Activated CD4-positive, alpha-beta T cell treated with anti-CD3 and anti-CD28 coated beads for 36 hours (primary cell): ENCODE data around the gene EIF5AL1. TPM values are rescaled to one million over a fixed set of nuclear protein-coding genes. Genes with fewer than 3 reads are reported as not detected.
"Not testable (repeated sequence)": the region's sequence is repeated elsewhere in the genome, so short reads cannot be mapped to it uniquely, and the experiment has no call there.

Experiments used
- ATAC-seq: fragments of 200-7000 bp; cut with Tn5 transposase; one replicate; pipeline ENCODE4 v1.10.0; 2021; ENCODE audit warnings: mild to moderate bottlenecking, moderate library complexity
- CTCF ChIA-PET: fragments of 350-600 bp; sonication (Branson Sonifier 250); formaldehyde crosslinking; loops from one replicate; lab custom pipeline; 2021; ENCODE audit warnings: antibody characterized with exemption; lab: Charles Lee
- POLR2A ChIA-PET: fragments of 350-600 bp; sonication (Branson Sonifier 250); formaldehyde crosslinking; loops from one replicate; lab custom pipeline; 2021; ENCODE audit warnings: antibody characterized with exemption, inconsistent platforms; lab: Charles Lee
- DNase-seq: peaks from one replicate; pipeline ENCODE4 v3.0.0-alpha.2; 2020
- H3K27ac Mint-ChIP-seq: one replicate; pipeline ENCODE4 v1.8.0; 2021; ENCODE audit warnings: mixed read lengths
- H3K27me3 Mint-ChIP-seq: one replicate; pipeline ENCODE4 v1.8.0; 2021; ENCODE audit warnings: mixed read lengths
- H3K36me3 Mint-ChIP-seq: one replicate; pipeline ENCODE4 v1.8.0; 2021; ENCODE audit warnings: low read depth, mixed read lengths
- H3K4me1 Mint-ChIP-seq: one replicate; pipeline ENCODE4 v1.8.0; 2021; ENCODE audit warnings: mixed read lengths
- H3K4me3 Mint-ChIP-seq: one replicate; pipeline ENCODE4 v1.8.0; 2021; ENCODE audit warnings: mild to moderate bottlenecking, moderate library complexity, mixed read lengths
- H3K9me3 Mint-ChIP-seq: one replicate; pipeline ENCODE4 v1.8.0; 2021; ENCODE audit warnings: low read depth, mixed read lengths
- intact Hi-C, 2 experiments: fragments of 100-400 bp; cut with DNase I in 1 of 2; cut with micrococcal nuclease in 1 of 2; formaldehyde crosslinking; loops; one replicate each; pipeline versions ENCODE4 v1.14.2 to v1.15.1; 2022 to 2024; cut with DNase I, micrococcal nuclease
- total RNA-seq, 2 experiments: library from RNA; stranded (reverse); gene quantifications; one replicate each; pipeline ENCODE4 v1.2.3, GENCODE V29; 2021

The EIF5AL1 gene
- total RNA-seq: under 1 TPM; 0.18 to 0.46 TPM

DNA sequence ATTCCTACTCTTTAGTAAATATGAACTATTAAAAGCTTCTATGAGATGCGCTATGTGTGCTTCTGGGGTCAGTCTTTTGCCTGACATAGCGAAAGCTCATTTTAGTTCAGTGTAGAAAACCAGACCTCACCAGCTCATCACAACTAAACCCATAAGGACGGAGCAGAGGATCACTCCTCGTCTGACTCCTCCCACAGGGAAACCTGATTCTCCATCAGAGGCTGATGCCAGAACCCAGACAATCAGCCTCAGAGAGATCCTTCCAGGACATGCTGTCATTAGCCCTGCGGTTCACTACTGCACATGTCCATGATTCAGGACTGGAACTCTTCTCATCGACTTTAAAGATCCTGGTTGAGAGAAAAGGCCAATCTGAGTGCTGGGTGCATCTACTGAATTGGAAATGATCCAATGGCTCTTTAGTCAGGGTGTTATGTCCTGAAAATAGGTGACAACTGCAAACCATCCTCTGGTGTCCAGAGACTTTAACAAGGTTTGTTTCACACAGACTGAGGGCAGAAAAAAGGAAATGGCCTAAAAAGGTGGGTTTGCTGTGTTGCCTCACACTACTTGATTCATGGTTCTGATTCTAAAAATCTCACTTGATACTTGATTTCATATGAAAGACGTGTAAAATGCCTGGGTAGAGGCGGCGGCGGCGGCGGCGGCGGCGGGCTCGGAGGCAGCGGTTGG, at the start of gene EIF5AL1:
Gene EIF5AL1 (plus strand): TSS at position 643 of the 693 bp plus-strand sequence. CDS start 117 bp downstream, outside the sequence.
- H3K4me1 Mint-ChIP-seq, ATAC-seq, CTCF ChIA-PET, intact Hi-C loops, H3K4me3 Mint-ChIP-seq, POLR2A ChIA-PET, H3K27ac Mint-ChIP-seq, H3K27me3 Mint-ChIP-seq, H3K36me3 Mint-ChIP-seq, H3K9me3 Mint-ChIP-seq, DNase-seq: not testable (repeated sequence)

DNA sequence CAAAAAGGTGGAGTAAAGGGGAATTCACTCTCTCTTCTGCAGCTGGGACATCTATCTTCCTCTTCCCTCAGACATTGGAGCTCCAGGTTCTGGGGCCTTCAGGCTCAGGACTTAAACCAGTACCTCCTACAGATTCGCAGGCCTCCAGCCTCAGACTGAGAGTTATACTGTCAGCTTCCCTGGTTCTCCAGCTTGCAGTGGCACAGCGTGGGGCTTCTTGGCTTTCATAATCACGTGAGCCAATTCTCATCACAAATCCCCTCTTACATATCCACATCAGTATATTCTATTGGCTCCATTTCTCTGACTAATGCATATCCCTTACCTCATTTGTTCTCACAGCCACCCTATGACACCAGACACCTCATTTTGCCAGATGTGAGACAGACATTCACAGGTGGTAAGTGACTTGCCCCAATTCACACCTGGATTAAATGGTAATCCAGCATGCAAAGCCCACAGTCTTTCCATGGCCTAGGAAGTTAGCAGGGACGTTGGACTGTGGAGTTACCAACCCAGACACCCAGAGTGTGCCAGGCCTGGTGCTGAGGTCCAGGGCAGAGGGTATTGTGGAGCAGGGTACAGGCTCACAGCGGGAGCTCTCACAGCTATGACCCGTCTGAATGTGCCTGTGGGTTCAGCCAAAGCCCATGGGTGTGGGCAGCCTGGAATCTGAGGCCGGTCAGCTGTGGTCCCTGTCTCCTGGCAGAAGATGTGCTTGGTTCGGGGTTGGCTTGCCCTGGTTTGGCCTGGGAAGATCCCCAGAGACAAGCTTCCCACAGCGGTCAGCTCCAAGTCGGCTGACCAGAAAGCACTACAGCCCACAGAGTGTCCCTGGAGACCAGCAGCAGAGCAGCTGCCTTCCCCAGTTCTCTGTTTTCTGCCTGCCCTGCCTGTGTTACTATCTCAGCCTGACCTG, 48.5 kb upstream of the EIF5AL1 start:
- no peak for ATAC-seq
- POLR2A ChIA-PET: no interaction called here

DNA sequence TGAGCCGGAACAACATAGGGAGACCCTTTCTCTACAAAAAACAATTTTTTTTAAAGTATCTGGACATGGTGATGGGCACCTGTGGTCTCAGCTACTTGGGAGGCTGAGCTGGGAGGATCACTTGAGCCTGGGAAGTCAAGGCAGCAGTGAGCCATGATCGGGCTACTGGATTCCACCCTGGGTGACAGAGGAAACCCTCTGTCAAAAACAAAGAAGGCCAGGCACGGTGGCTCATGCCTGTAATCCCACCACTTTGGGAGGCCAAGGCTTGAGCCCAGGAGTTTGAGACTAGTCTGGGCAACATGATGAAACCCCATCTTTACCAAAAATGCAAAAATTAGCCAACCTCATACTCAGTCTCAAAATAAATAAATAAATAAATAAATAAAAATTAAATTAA, 47.0 kb upstream of the EIF5AL1 start:
- Mint-ChIP-seq H3K27ac (no peak overlapping the region), H3K27me3 (no peaks in the 10 kb centered on the region), H3K4me3 (no peak overlapping the region), H3K4me1 (no peaks in the 10 kb centered on the region), H3K9me3 (no peaks in the 10 kb centered on the region), H3K36me3 (no peaks in the 10 kb centered on the region)
- ChIA-PET POLR2A (no interaction called here), CTCF (no interaction called here)
- intact Hi-C loops: no loop called here
- no peak for DNase-seq
- no peak for ATAC-seq

More for the DNA sequence above, 48.5 kb upstream of the EIF5AL1 start:
- intact Hi-C loops: no loop called here
- Mint-ChIP-seq H3K4me3 (no peak overlapping the region), H3K4me1 (no peaks in the 10 kb centered on the region), H3K27me3 (no peaks in the 10 kb centered on the region), H3K9me3 (no peaks in the 10 kb centered on the region), H3K36me3 (no peaks in the 10 kb centered on the region), H3K27ac (no peak overlapping the region)
- DNase-seq: no peak
- CTCF ChIA-PET: interaction anchor here (0.5 to 1.2 kb wide), 2 partner anchors 8 to 89 kb away, joined by 3 read pairs; no protein-coding TSS in a partner anchor

DNA sequence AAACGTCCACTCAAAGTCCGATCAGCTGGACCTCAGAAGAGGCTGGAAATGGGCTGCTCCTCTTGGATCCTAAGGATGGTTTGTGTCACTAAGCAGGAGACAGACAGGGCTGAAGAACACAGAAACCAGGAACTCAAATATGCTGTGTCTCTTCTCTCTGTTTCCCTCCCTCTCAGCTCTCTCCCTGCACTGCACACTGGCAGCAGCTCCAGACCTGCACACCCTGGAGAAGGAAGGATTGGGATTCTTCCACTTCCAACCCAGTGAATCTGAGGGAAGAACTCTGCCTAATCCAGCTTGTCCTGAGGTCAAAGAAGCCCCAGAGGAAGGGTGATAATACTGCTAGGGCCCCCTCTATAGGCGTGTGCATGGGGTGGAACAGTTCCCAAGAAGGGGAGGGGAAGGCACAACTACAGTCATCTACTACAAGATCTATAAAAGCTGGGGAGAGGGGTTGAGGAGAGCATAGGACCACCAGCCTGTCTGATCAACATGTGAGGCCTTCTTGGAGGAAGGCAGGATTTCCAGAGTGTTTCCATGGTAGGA, 44.2 kb upstream of the EIF5AL1 start:
- POLR2A ChIA-PET: no interaction called here

DNA sequence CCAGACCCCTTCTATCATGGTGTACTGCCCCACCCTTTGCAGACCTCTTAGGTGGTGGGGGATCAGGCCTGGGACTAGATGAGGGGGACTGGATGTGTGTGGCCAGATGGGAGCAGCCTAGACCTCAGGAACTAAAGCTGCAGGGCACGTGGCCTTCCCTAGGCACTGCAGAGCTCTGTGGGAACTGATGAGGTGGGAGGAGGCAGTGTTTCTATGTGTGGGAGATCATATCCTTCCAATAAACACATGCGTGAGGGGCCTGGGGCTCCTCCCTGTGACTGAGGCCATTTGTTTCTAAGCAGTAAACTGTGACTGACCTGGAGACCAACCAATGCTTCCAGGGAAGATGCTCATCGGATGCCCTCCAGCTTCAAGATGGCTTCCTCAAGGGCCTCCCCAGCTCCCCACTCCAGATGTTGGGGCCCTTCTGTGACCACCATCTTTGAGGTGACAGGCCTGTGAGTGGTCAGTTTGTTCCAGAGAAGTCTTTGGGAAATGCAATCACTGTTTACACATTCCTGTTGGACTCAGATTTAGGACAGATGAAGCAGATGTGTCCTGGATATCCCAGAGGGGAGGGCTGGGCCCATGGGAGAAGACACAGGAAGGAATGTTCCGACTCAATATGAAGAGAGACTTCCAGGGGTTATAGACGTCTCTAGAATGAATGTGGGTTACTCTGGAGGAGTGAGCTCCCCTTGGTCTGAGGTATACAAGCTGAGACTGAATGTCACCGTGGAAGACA, 43.3 kb upstream of the EIF5AL1 start:
- ChIA-PET POLR2A (no interaction called here), CTCF (interaction anchor here (0.5 to 5.6 kb wide), 8 partner anchors 9 to 129 kb away, joined by 3 to 56 read pairs (median 5); no protein-coding TSS in a partner anchor)
- Mint-ChIP-seq H3K4me3 (no peak overlapping the region), H3K9me3 (no peaks in the 10 kb centered on the region), H3K27me3 (peaks cover 6% of the 10 kb centered on the region), H3K27ac (no peak overlapping the region), H3K36me3 (no peaks in the 10 kb centered on the region), H3K4me1 (no peaks in the 10 kb centered on the region)
- intact Hi-C loops: no loop called here
- no peak for DNase-seq
- no peak for ATAC-seq

More for the DNA sequence above, 44.2 kb upstream of the EIF5AL1 start:
- H3K4me3 Mint-ChIP-seq: no peak overlapping the region
- no peaks in the 10 kb centered on the region for H3K4me1 Mint-ChIP-seq
- intact Hi-C loops: no loop called here
- CTCF ChIA-PET: interaction anchor here (0.5 to 5.6 kb wide), 23 partner anchors 9 to 1504 kb away, joined by 3 to 56 read pairs (median 4); no protein-coding TSS in a partner anchor
- no peaks in the 10 kb centered on the region for H3K9me3 Mint-ChIP-seq
- ATAC-seq (no peak), DNase-seq (no peak)
- H3K27me3 Mint-ChIP-seq: peaks cover 4% of the 10 kb centered on the region
- H3K27ac Mint-ChIP-seq: no peak overlapping the region
- no peaks in the 10 kb centered on the region for H3K36me3 Mint-ChIP-seq

DNA sequence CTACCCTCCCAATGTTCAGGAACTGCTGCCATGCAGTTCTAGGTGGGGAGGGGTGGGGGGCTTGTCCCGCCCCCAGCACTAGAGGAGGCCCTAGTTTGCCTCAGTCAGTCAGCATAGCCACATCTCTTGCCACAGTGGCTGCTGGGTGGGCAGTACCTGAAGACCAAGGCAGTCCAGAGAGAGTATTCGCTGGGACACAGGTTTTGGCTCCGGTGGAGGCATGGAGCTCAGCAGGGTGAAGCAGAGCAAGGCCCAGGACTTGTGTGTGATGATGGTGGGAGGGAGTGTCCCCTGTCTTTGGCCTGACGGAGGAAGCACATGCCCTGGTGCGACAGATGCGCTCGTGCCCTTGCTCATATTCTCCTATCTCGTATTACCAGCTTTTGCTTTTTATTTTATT, 42.2 kb upstream of the EIF5AL1 start:
- intact Hi-C loops: no loop called here
- H3K9me3 Mint-ChIP-seq: no peaks in the 10 kb centered on the region
- H3K4me3 Mint-ChIP-seq: no peak overlapping the region
- ChIA-PET POLR2A (no interaction called here), CTCF (interaction anchor here (0.9 to 5.6 kb wide), 3 partner anchors 18 to 96 kb away, joined by 3 to 56 read pairs (median 3); no protein-coding TSS in a partner anchor)
- ATAC-seq (no peak), DNase-seq (no peak)
- no peaks in the 10 kb centered on the region for H3K36me3 Mint-ChIP-seq
- H3K4me1 Mint-ChIP-seq: no peaks in the 10 kb centered on the region
- H3K27me3 Mint-ChIP-seq: peaks cover 7% of the 10 kb centered on the region
- no peak overlapping the region for H3K27ac Mint-ChIP-seq

DNA sequence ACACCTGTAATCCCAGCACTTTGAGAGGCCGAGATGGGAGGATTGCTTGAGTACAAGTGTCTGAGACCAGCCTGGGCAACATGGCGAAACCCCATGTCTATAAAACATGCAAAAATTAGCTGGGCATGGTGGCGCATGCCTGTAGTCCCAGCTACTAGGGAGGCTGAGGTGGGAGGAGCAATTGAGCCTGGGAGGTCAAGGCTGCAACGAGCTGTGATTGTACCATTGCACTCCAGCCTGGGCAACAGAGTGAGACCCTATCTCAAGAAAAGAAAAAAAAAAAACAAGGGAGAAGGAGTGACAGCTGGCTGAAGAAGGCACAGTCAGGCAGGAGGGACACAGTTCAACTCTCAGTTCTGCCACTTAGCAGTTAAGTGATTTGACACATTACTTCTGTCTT, 40.6 kb upstream of the EIF5AL1 start:
- ATAC-seq: no peak
- intact Hi-C loops: no loop called here
- CTCF ChIA-PET: interaction anchor here (0.6 to 5.6 kb wide), 4 partner anchors 9 to 579 kb away, joined by 3 to 56 read pairs (median 3); no protein-coding TSS in a partner anchor

DNA sequence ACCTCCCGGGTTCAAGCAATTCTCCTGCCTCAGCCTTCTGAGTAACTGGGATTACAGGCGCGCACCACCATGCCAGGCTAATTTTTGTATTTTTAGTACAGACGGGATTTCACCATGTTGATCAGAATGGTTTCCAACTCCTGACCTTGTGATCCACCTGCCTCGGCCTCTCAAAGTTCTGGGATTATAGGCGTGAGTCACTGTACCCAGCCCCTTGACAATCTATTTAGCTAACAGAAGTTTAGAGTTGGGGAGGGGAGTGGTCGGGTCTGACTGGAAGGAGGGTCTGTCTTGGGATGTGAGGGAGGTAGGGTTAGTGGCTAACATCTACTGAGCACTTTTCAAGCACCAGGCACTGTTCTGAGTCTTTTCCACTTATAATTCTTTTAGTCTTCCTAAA, 39.9 kb upstream of the EIF5AL1 start:
- DNase-seq: no peak
- ChIA-PET POLR2A (no interaction called here), CTCF (interaction anchor here (0.6 to 5.6 kb wide), 5 partner anchors 9 to 579 kb away, joined by 3 to 56 read pairs (median 3); no protein-coding TSS in a partner anchor)
- Mint-ChIP-seq H3K4me1 (no peaks in the 10 kb centered on the region), H3K4me3 (no peak overlapping the region), H3K36me3 (no peaks in the 10 kb centered on the region), H3K9me3 (no peaks in the 10 kb centered on the region), H3K27me3 (peaks cover 9% of the 10 kb centered on the region), H3K27ac (no peak overlapping the region)
- intact Hi-C loops: no loop called here
- ATAC-seq: no peak

More for the DNA sequence above, 40.6 kb upstream of the EIF5AL1 start:
- Mint-ChIP-seq H3K27me3 (peaks cover 8% of the 10 kb centered on the region), H3K4me1 (no peaks in the 10 kb centered on the region), H3K9me3 (no peaks in the 10 kb centered on the region), H3K4me3 (no peak overlapping the region), H3K27ac (no peak overlapping the region), H3K36me3 (no peaks in the 10 kb centered on the region)
- no peak for DNase-seq
- POLR2A ChIA-PET: no interaction called here

DNA sequence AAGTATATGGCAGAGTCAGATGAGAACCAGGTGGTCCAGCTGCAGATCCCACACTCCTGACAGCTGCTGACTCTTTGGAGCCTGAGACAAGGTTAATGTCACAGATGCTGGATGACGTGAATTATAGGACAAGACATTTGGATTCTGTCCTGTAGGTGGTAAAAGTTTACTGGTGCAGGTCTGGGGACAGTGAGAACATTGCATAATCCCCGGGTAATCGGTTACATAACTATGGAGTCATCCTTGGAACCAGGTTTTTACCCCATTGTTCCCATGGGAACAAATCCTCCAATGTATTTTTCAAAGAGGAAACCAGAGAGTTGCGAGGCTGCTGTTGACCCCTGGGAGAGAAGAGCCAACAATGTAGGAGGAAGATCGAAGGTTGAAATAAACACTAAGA, 39.4 kb upstream of the EIF5AL1 start:
- H3K36me3 Mint-ChIP-seq: no peaks in the 10 kb centered on the region
- DNase-seq (no peak), ATAC-seq (no peak)
- intact Hi-C loops: no loop called here
- no peaks in the 10 kb centered on the region for H3K9me3 Mint-ChIP-seq
- peaks cover 12% of the 10 kb centered on the region for H3K27me3 Mint-ChIP-seq
- no peaks in the 10 kb centered on the region for H3K4me1 Mint-ChIP-seq
- ChIA-PET POLR2A (no interaction called here), CTCF (interaction anchor here (1.4 kb wide), 1 partner anchor 11 kb away, joined by 4 read pairs; no protein-coding TSS in a partner anchor)
- H3K27ac Mint-ChIP-seq: no peak overlapping the region
- H3K4me3 Mint-ChIP-seq: no peak overlapping the region

DNA sequence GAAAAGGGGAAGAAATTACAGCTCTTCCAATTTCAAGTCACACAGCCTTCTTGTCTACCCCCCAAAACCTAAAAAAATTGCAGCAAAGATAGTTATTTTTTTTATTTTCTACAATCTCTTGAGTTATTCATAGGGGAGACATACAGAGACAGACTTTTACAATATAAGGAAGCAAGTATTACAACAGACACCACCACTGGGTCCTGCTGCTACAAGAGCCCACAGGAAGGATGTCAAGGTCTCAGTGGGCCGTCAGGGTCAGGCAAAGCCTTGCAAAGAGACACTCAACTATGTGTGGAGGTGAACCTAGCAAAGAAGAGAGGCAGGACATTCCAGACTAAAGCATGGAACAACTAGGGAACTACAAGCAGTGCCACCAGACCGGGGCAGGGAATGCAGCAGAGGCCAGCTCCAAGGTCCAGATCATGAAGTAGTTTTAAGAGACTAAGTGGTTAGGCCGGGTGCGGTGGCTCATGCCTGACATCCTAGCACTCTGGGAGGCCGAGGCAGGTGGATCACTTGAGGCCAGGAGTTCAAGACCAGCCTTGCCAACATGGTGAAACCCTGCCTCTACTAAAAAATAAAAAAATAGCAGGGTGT, 38.7 kb upstream of the EIF5AL1 start:
- H3K4me1 Mint-ChIP-seq: no peaks in the 10 kb centered on the region
- intact Hi-C loops: no loop called here
- peaks cover 12% of the 10 kb centered on the region for H3K27me3 Mint-ChIP-seq
- POLR2A ChIA-PET: no interaction called here
- no peak overlapping the region for H3K27ac Mint-ChIP-seq
- CTCF ChIA-PET: interaction anchor here (1.4 kb wide), 1 partner anchor 12 kb away, joined by 4 read pairs; no protein-coding TSS in a partner anchor
- no peaks in the 10 kb centered on the region for H3K9me3 Mint-ChIP-seq
- no peak for DNase-seq
- no peak for ATAC-seq
- no peaks in the 10 kb centered on the region for H3K36me3 Mint-ChIP-seq
- H3K4me3 Mint-ChIP-seq: no peak overlapping the region
